GM18907 (cell line): Measurements from ENCODE around the gene ANKLE1.
A peak's percentile ranks its signal among the peaks of the same experiment; 100 is the strongest.
"Not testable (repeated sequence)": the region's sequence is repeated elsewhere in the genome, so short reads cannot be mapped to it uniquely, and the experiment has no call there.

ENCODE experiments used
- ATAC-seq: cut with Tn5 transposase; IDR thresholded peaks from one replicate; pipeline ENCODE4 v1.9.1; 2021; ENCODE audit warnings: mild to moderate bottlenecking, moderate library complexity; ENCODE audit not compliant: unreplicated experiment

ANKLE1 gene

DNA sequence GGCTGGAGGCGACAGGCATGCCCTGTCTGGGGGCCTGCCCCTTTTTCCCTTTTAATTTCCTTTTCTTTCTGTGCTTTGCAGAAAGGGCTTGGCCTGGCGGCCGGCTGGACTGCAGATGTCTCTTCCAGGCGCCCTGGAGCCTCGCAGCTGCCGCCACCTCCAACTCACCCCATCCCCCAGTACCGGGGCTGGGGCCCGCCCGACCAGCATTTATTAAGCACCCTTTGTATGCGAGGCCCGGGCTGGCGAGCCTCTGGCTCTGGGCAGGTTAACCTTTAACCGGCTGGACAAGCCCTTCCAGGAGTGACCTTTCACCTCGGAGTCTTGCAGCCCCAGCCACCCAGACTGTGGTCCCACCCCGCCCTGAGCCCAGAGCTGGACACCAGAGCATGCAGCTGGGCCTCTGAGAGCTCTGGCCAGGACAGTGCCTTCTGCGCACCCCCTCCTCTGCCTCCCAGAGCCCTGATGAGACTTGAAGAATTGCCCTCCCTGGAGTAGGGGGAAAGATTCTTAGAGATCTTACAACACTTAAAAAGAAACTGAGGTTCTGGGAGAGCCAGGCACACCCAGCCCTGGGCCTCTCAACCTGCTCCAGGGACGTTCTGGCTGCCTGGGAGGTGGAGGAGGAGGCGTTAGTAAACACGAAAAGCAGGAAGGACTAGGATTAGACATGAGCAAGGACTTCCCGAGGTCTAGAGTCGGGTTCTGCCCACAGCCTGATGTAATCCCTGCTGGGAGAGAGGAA lies 34.8 kb upstream of the ANKLE1 start:
- no peak for ATAC-seq

DNA sequence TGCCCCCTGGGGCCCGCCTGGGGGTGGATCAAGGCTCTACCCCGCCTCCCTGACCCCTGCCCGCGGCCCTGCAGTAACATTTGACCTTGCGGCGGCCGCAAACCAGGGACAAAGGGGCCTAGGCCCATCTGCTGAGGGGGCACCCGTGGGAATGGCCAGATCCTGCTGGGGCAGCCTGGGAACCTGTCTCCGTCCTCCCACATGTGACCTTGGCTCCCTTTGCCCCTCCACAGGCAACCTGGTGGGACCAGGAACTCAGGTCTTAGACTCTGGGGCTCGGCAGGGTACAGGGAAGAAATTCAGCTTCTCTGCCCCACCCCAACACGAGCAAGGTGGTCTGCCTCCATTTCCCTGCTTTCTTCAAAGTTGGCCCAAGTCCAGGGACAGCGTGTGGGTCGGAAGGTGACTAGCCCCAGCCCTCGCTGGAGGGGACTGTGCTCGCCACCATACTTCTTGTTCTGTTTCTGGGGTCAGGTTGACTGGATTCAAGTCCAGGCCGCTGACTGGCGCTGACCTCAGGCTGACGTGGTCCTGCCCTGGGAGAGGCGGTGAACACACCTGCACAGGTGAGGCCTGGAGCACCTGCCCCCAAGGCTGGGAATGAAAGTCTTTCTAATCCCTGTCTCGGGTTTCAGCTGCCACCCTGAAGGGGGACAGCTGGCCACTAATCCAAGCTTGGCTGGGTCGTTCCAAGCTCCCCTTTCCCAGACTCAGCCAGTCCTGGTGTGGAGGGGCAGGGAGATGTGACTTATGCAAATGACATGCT lies 33.5 kb upstream of the ANKLE1 start:
- ATAC-seq: no peak

DNA sequence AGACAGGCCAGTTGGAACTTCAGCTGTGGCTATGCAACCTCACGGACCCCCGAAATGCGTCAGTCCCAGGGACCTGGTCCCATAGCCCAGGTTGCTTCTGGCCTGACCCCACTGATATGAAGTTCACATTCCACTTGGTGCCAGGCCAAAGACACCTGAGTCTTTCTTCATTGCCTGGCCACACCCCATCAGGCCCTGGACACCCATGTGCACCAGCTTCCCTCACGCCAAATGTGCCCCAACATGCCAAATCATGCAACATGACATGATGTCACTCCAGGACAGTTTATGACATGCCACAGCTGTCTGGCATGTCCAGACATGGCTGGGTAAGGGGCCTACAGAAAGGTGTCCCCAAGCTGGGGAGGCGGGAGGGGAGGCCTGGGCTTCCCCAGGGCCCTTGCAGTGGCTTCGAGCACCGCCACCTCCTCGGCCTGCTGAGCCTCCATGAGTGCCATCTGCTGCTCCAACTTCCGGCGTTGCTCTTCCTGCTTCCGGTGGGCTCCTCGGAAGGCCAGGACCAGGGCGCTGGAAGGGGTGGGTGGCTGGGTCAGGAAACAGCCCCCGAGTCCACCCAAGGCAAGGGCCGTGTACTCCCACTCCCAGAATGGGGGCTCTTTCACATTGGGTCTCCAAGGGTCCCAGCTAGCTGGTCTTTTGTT lies 31.7 kb upstream of the ANKLE1 start:
- no peak for ATAC-seq

DNA sequence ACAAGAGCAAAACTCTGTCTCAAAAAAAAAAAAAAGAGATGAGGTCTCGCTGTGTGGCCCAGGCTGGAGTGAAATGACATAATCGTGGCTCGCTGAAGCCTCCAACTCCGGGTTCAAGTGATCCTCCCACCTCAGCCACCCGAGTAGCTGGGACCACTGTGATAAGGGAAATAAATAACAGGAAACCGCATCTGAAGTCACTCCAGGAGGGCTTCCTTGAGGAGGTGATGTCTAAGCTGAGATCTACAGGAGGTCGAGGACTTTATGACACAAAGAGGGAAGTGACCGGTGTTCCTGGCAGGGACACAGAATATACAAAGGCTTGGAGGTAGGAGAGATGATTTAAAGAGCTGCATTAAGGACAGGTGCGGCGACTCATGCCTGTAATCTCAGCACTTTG lies 27.1 kb upstream of the ANKLE1 start:
- no peak for ATAC-seq

DNA sequence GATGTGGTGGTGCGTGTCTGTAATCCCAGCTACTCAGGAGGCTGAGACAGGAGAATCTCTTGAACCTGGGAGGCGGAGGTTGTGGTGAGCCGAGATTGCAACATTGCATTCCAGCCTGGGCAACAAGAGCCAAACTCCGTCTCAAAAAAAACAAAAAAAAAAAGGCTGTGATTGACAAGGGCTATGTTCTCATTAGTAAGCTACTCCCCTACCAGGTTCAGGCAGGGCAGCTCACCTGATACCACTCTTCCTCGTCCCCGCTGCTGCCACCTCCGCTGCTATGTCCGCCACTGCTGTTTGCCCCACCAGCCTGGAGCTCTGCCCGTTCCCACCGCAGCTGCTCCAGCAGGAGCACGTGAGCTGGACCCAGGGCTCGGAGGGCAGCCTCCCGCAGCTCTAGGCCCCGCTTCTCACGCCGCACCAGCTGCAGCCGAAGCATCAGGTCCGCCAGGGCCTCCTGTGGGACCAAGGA lies 26.5 kb upstream of the ANKLE1 start:
- ATAC-seq: no peak

DNA sequence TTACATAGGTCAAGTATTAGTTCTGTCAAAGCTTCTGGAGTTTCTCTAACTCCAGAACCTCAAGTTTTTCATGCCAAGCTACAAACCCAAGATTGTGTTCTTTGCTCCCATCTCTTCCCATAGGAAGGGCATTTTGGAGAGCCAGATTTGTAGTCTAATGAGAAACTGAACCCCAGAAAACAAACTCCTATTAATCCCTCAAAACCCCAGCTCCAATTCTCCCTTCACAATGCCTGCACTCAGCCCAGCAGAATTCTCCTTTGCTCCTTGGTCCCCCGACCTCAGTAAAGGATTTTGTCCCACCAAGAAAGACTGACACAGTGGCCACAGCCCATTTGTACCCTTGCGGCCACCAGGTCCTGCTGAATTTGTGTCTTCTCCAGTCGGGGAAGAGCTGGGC lies 25.6 kb upstream of the ANKLE1 start:
- ATAC-seq: no peak

DNA sequence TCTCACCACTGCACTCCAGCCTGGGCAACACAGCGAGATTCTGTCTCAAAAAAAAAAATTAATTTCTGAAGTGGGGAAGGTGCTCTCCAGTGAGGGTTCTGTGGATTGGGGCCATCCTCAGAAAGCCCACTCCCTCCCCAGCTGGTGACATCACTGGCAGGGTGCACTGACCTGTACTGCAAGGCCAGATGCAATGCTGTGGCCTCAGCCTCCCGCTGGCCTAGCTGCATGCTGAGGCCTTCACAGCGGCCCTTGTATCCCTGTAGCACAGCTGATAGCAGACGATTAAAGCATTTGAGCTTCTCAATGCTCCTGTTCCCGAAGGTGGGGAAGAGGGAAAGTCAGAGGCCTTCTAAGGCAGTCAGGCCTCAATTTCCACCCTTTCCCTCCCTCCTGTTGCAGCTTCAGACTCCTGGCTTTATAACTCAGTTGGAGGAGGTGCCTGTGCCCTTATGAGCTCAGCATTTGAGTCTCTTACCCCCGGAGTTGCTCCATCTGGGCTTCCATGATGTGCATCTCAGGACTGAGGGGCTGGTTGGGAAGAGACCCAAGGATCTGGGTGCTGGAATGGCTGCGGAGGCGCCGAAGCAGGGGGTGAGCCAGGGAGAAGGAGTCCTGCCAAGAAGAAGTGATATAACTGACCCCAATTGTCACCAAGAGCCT lies 22.5 kb upstream of the ANKLE1 start:
- no peak for ATAC-seq

DNA sequence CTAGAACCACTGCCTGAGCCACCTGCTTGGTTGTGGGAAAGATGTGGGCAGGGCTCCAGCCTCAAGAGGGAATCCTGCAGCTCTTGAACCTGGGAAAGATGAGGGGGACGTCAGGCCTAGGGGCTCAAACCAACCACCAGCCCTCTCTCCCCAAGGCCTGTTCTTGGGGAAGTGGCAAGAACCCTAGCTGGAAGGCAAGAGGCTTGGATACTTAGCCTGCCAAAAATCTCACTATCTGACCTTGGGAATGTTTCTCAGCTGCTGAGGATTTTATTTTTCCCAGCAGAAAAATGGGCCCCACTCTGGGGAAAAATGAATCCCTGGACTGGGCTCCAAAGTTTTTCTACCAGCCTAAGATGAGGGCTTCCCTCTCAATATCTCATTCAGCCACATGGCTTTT lies 21.8 kb upstream of the ANKLE1 start:
- ATAC-seq: no peak

DNA sequence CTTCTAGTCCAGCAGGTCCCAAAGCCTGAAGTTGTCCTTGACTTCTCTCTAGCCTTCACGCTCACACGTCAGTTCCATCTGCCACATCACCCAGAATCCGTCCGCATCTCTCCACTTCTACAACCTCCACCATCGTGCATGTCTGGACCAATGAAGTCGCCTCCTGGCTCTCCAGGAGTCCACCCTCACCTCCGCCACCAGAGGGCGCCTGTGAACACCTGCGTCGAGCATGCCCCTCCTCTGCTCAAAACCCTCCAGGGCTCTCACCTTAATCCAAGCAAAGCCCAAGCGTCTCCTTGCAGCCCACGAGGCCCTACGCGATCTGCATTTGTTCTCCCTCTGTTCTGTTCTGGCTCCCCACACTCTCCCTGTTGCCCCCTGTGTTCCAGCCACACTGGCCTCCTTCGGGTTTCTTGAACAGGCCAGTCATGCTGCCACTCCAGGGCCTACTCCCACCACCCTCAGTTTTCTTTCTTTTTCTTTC lies 20.8 kb upstream of the ANKLE1 start:
- no peak for ATAC-seq

DNA sequence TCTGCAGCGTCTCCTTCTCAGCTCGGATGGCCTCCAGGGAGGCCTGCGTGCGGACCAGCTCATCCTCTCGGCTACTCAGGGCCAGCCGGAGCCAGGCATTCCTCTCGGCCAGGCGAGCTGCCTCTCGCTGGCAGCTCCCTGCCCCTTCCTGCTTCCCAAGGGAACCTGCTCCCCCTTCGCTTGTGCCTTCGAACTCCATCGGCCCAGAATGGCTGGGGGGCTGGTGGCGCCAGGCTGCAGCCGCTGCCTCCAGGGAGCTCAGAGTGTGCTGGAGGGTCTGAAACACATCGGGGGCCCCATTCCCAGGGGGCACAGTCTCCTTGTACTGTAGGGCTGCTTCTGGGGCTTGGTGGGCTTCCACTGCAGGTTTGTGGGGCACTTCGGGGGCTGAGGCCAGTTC lies 19.1 kb upstream of the ANKLE1 start:
- no peak for ATAC-seq

DNA sequence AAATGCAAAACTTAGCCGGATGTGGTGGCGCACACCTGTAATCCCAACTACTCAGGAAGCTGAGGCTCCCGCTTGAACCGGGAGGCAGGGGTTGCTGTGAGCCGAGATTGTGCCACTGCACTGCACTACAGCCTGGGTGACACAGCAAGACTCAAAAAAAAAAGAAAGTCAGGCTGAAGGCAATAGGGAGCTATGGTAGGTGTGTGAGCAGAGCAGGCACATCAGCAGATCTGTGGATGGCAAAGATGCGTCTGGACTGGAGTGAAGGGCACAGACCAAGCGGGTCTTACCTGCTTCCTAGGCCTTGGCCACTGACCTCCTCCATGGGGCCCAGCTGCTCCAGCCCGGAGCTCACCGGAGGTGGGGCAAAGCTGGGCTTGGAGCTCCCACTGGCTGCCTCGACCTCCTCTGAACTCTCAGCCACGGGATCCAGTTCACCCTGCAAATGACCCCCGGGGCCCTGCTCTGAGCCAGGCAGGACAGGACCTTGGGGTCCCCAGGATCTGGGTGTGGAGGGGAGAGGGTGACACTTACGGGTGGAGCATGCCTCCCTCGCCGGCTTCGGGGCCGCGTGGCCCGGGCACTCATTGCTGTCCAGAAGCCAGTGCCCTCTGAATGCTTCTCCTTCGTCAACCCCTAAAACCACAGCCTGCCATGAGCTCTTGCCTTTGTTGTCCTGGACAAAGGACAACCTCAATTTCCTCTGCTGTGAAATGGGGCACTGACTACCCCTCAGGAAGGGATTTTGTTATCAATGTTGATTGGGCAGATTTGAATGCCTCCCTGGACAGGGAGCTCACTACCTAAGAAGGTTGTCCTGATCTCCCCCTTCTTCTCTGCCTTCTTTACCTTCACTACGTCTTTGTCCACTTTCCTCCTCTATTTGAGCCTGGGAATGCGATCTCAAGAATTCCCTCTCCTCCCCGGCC lies 17.7 kb upstream of the ANKLE1 start:
- no peak for ATAC-seq

DNA sequence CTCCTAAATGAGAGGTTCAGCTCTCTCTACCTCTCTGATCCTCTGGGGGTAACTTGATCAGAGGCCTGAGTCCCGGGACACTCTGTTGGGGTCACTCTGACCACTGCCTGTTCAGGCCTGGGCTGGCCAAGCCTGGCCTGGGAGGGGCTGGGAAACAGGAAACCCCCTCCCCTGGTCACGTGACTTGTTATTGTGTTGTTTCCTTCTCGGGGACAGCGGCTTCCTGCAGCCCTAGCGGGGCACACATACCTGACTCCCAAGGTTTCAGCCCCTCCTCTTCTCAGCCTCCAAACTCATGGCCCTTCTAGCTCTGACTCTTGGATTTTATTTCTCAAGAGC lies 17.1 kb upstream of the ANKLE1 start, which contains the start of gene USHBP1:
Gene USHBP1 (minus strand): TSS at position 105 of the 339 bp plus-strand sequence. CDS start 446 bp downstream, outside the sequence.
- no peak for ATAC-seq

DNA sequence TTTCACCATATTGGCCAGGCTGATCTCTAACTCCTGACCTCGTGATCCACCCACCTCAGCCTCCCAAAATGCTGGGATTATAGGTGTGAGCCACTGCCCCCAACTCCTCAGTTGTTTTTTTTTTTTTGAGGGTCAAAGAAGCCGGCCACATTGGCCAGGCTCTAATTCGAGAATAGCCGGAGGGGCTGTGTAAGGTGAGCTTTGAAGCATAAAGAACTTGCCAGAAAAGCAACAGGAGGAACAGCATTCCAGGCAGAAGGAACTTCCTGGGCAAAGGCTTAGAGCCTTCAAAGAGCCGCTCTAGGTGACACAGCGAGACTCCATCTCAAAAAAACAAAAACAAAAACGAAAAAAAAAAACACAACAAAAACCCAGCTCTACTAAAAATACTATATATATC lies 15.7 kb upstream of the ANKLE1 start:
- ATAC-seq: no peak

DNA sequence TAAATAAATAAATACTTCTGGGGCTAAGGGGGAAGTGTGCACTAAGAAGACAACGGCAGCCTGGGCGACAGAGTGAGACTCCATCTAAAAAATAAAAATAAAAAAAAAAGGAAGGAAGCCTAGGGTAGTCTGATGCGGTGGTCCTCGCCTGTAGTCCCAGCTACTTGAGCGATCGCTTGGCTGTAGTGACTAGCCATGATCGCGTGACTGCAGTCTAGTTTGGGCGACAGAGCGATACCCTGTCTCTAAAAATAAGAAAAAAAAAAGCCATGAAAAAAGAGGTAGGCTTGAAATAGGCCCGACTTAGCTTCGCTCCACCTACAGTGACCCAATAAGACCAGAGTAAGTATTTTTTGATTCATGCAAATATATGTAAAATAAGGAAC lies 15.1 kb upstream of the ANKLE1 start:
- peak; percentile 28 for ATAC-seq

DNA sequence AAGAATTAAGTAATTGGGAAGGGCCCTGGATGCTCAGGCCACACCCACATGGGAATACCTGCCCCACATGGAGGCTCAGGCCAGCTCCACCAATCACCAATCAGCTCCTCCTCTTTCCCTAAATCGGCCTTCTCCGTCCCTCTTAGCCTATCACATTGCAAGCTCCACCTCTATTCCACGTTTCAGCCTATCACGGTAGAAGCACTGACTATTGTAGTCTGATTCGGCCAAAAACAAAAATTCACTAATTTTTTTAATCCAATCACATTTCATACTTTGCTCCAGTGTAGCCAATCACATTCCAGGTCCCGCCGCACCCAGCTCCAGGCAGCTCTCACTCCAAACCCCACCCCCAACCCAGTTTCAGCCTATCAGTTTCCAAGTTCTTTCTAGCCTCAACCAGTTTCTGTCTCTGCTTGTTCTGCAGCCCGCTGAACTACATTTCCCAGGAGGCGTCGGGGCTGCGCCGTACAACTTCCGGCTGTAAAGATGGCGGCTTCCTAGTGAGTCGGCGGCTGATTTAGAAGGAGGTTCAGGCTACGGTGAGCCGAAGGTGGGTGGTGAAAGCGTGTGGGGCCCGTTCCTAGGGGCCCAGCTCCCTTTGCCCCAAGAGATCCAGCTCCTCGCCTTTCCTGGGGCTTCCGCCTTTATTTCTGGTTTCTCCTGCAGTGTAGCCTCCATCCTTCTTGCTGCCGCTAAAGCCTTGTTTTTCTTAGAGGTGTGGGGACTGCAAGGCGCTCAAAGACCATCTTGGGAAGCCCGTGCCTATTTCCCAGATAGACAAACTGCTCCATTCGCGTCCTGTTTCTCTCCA lies 14.5 kb upstream of the ANKLE1 start, which contains the start of gene BABAM1:
Gene BABAM1 (plus strand): TSS at position 469 of the 814 bp plus-strand sequence. CDS start 1,364 bp downstream, outside the sequence.
- ATAC-seq: peak; percentile 89

DNA sequence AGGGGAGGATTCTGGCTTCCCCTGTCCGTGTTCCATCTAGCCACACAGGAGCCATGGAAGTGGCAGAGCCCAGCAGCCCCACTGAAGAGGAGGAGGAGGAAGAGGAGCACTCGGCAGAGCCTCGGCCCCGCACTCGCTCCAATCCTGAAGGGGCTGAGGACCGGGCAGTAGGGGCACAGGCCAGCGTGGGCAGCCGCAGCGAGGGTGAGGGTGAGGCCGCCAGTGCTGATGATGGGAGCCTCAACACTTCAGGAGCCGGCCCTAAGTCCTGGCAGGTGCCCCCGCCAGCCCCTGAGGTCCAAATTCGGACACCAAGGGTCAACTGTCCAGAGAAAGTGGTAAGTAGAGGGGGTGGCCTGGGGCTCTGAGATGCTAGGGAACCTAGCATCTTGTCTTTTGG lies 12.9 kb upstream of the ANKLE1 start:
- ATAC-seq: no peak

DNA sequence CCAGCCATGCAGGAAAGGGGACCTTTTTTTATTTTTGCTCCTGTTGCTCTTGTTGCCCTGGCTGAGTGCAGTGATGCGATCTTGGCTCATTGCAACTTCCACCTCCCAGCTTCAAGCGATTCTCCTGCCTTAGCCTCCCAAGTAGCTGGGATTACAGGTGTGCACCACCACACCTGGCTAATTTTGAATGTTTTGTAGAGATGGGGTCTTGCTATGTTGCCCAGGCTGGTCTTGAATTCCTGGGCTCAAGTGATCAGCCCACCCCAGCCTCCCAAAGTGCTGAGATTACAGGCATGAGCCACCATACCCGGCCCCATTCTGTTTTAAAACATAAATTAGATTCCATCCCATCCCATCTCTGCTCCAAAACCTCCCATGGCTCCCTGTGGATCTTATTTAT lies 6.8 kb upstream of the ANKLE1 start:
- ATAC-seq: not testable (repeated sequence)

DNA sequence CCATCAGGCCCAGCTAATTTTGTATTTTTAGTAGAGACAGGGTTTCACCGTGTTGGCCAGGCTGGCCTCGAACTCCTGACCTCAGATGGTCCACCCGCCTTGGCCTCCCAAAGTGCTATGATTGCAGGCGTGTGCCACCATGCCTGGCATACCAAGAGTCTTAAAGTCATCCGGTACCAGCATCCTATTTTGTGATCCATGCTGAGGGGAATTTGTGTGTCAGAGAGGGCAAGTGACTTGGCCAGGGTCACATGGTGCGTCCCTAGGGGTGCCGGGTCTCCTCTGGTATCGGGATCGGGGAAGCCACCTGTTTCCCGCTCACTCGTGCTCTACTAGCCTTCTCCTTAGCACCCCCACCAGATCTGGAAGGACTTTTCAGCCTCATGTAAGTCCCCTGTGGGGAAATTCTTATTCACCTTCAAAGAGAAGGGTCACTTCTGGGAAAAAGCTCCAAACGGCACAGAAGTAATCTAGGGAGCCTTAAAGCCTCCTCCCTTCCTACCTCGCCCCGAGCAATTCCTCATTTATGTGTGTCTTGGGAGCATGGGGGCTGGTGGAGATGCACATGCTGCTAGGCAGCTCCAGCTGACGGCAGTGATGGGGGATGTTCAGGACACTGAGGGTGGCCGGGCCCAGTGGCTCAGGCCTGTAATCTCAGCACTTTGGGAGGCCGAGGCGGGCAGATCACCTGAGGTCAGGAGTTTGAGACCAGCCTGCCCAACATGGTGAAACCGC lies 6.1 kb upstream of the ANKLE1 start:
- ATAC-seq: no peak
